GM12891 (cell line): ENCODE results near the gene KCTD1.

Source experiments
- DNase-seq: peaks from one replicate; pipeline ENCODE4 v3.0.0; 2011; ENCODE audit warnings: low spot score; ENCODE audit not compliant: insufficient read length
- FAIRE-seq: peaks from 2 replicates; lab custom pipeline; 2011; peaks lifted over from hg19 to GRCh38; lab: Jason Lieb, UNC
- PAX5 ChIP-seq: IDR thresholded peaks from 2 replicates; pipeline ENCODE4 v1.6.1; 2011; ENCODE audit warnings: low read length, moderate library complexity, mild to moderate bottlenecking; ENCODE audit not compliant: insufficient read depth, severe bottlenecking
- POLR2A ChIP-seq: IDR thresholded peaks from 2 replicates; pipeline ENCODE4 v1.6.1; 2011; ENCODE audit warnings: low read depth, low read length, control low read depth
- POLR2AphosphoS5 ChIP-seq: IDR thresholded peaks from 2 replicates; pipeline ENCODE4 v1.6.1; 2011; ENCODE audit warnings: low read depth, low read length, control low read depth
- POU2F2 ChIP-seq: IDR thresholded peaks from 2 replicates; pipeline ENCODE4 v1.6.1; 2011; ENCODE audit warnings: low read depth, mild to moderate bottlenecking, control low read depth, low read length, moderate library complexity
- SPI1 ChIP-seq: IDR thresholded peaks from 2 replicates; pipeline ENCODE4 v1.6.1; 2011; ENCODE audit warnings: low read depth, low read length, control low read depth
- TAF1 ChIP-seq: IDR thresholded peaks from 2 replicates; pipeline ENCODE4 v1.6.1; 2011; ENCODE audit warnings: low read depth, low read length, control low read depth

The KCTD1 gene

GRCh38 chr18:26436176-26437051 lies 111.9 kb downstream of the KCTD1 start:
- FAIRE-seq = no peak
- TF ChIP-seq SPI1 (no peak), PAX5 (no peak), TAF1 (no peak), POLR2AphosphoS5 (no peak), POLR2A (no peak), POU2F2 (no peak)
- no peak for DNase-seq

- FAIRE-seq = no peak
- DNase-seq = no peak
- no peak for TF ChIP-seq PAX5
- no peak for TF ChIP-seq TAF1
- no peak for TF ChIP-seq SPI1
- TF ChIP-seq POLR2A = no peak
- TF ChIP-seq POLR2AphosphoS5 = no peak
- TF ChIP-seq POU2F2 = no peak
Observed at GRCh38 chr18:26435415-26436095, 112.8 kb downstream of the KCTD1 start.

DNA sequence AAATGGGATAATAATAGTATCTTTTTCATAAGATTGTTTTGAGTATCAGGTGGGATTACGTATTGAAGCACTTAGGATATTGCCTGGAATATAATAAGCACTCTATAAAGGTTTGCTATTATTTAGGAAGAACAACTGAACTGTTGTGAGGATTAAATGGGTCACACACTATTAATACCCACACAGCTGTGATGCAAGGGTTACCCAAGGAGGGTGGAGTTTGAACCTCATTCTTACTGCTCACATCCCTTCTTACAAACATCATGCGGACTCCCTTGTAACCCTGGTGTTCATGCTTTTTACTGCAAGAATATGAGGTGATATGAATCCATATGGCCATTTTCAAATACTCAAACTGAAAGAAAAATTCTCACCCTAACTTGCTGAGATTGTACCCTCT lies 113.5 kb downstream of the KCTD1 start:
- no peak for TF ChIP-seq POLR2A
- no peak for TF ChIP-seq SPI1
- TF ChIP-seq TAF1 = no peak
- no peak for TF ChIP-seq PAX5
- TF ChIP-seq POLR2AphosphoS5 = no peak
- no peak for TF ChIP-seq POU2F2
- no peak for FAIRE-seq
- no peak for DNase-seq

GRCh38 chr18:26432651-26433424 lies 115.5 kb downstream of the KCTD1 start:
- FAIRE-seq (no peak), DNase-seq (no peak)
- TF ChIP-seq POLR2AphosphoS5 = no peak
- no peak for TF ChIP-seq SPI1

DNA sequence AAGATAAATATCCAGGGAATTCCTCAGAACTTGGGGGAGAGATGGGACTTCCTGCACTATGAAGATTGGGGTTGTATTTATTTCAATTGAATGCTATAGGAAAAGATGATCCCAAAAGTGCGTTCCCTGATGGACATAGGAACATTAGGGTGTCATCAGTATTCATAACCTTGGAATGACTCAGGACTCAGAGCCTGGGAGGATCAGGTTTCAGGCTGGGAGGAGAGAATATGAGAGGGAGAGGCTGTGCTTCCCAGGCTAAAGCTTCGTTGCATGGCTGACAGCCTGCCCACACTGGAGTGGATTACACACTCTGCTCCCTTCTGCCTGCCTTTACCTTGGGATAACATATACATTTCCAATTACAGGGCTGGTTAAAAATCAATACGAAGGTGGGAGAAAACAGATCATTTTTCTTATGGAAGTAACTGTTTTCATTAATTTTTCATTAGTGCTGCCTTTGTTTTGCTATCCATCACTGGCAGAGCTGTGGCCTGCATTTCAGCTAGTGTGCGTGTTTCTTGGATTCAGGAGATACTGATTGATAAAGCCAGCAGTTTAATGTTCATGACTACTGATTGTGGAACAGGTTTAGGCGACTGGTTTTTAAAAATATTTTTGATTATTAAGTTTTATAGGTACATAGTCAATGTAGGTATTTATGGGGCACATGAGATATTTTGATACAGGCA lies 118.7 kb downstream of the KCTD1 start:
- FAIRE-seq = peak; percentile 31
- no peak for DNase-seq
- no peak for TF ChIP-seq TAF1
- no peak for TF ChIP-seq PAX5
- TF ChIP-seq POLR2A = no peak
- TF ChIP-seq POLR2AphosphoS5 = no peak
- TF ChIP-seq POU2F2 = no peak

- FAIRE-seq = no peak
- no peak for DNase-seq
- no peak for TF ChIP-seq POU2F2
- no peak for TF ChIP-seq TAF1
- no peak for TF ChIP-seq PAX5
- TF ChIP-seq SPI1 = no peak
- no peak for TF ChIP-seq POLR2A
- TF ChIP-seq POLR2AphosphoS5 = no peak
Observed at GRCh38 chr18:26425148-26425531, 123.2 kb downstream of the KCTD1 start.

DNA sequence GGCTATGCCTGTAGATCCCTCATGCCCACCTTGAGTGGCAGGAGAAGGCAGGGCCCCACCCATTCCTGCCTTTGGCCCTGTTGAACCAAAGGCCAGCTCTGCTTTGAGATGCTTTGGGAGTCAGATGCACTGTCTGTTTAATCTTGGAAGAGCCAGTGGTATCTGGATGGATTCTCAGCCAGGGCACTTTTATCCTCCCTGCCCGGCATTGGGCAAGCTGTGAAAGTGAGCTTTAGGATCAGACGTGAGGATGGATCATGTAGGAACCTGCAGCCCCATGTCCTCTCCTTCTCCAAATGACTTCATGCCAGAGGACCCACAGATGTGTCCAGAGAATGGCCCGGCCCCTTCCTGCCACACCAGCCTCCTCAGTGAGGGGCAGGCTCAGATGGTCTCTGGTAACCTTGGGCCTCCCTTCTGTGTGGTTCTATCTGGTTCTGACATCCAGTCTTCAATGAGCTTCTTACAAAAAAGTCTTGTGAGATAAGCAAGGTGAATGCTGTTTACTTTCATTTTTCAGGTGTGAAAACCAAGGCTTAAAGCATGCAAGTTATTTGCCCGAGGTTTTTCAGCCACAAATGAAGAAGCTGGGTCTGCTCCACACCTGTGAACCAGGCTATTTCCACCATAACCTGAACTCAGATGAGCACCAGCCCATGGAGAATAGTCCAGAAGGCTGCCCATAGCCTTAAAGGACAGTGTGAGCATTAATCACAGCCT lies 123.8 kb downstream of the KCTD1 start:
- FAIRE-seq (peak; percentile 58), DNase-seq (no peak)
- TF ChIP-seq POU2F2 (no peak), POLR2A (no peak), POLR2AphosphoS5 (no peak), SPI1 (no peak), TAF1 (no peak), PAX5 (no peak)

GRCh38 chr18:26422472-26423162 lies 125.7 kb downstream of the KCTD1 start:
- DNase-seq (no peak), FAIRE-seq (peak; percentile 88)
- TF ChIP-seq POLR2AphosphoS5 (no peak), PAX5 (no peak), POU2F2 (0 out of 2 replicates have a peak, but pooled peaks have one; percentile 48), SPI1 (peak; percentile 61)
